Omental fat pad (tissue), 4 donors: ENCODE data around the gene MAP3K5. TPM values are rescaled to one million over a fixed set of nuclear protein-coding genes. Genes with fewer than 3 reads are reported as not detected.

Source experiments
- ATAC-seq: fragments of 150-250 bp; one replicate; pipeline ENCODE4 v1.9.1; 2016; ENCODE audit warnings: mild to moderate bottlenecking, moderate library complexity; ENCODE audit not compliant: low FRiP score
- DNase-seq: peaks from one replicate; pipeline ENCODE4 v3.0.0-alpha.2; 2019; ENCODE audit warnings: low spot score
- CTCF ChIP-seq, 3 donors: fragments of 450-650 bp; IDR thresholded peaks; one replicate each; pipeline ENCODE4 v1.5.1; 2016 to 2017; ENCODE audit warnings: antibody characterized with exemption in 3 of 3, mild to moderate bottlenecking in 3 of 3, moderate library complexity in 2 of 3
- total RNA-seq, 4 donors: library from RNA; depleted of rRNA; stranded (reverse); fragments of >200 nt; gene quantifications; one replicate each; pipeline ENCODE4 v1.1.0, GENCODE V29; 2016

MAP3K5 gene
- total RNA-seq, 4 donors from 2014 or later, result 31.4 to 53.0 (median 47.2) TPM

GRCh38 chr6:136520517-136520916 lies 271.8 kb downstream of the MAP3K5 start:
- no peak for TF ChIP-seq CTCF (IDR thresholded peaks at IDR 0.05)
- ATAC-seq (no peak), DNase-seq (no peak)

- no peak for DNase-seq
- no peak for ATAC-seq
- no peak for TF ChIP-seq CTCF (IDR thresholded peaks at IDR 0.05)
These were observed 274.7 kb downstream of the MAP3K5 start for GRCh38 chr6:136517582-136517981.

- ATAC-seq (no peak), DNase-seq (no peak)
- TF ChIP-seq CTCF (IDR thresholded peaks at IDR 0.05), result no peak
These were observed 275.3 kb downstream of the MAP3K5 start for GRCh38 chr6:136517002-136517401.

DNA sequence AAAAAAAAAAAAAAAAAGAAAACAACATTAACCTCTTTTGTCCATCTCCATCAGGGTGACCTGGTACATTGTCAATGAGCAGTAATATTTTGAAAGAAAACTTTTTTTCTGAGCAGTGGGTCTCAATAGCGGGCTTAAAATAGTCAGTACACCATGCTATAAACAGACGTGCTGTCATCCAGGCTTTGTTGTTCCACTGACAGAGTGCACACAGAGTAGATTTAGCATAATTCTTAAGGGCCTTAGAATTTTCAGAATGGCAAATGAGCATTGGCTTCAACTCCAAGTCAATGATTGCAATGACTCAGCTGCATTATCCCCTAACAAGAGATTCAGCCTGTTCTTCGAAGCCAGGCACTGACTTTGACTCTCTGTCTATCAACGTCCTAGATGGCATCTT lies 277.7 kb downstream of the MAP3K5 start:
- no peak for DNase-seq
- TF ChIP-seq CTCF (IDR thresholded peaks at IDR 0.05), result no peak
- ATAC-seq, result no peak

GRCh38 chr6:136511926-136512325 lies 280.4 kb downstream of the MAP3K5 start:
- TF ChIP-seq CTCF (IDR thresholded peaks at IDR 0.05), result no peak
- ATAC-seq, result peak; percentile 67
- no peak for DNase-seq

GRCh38 chr6:136511397-136511796 lies 280.9 kb downstream of the MAP3K5 start:
- DNase-seq (no peak), ATAC-seq (peak; percentile 72)
- TF ChIP-seq CTCF (IDR thresholded peaks at IDR 0.05), result no peak

GRCh38 chr6:136510782-136511181 lies 281.5 kb downstream of the MAP3K5 start:
- DNase-seq (no peak), ATAC-seq (no peak)
- no peak for TF ChIP-seq CTCF (IDR thresholded peaks at IDR 0.05)
